ENCODE measurements around the gene FBXO40.

DNA sequence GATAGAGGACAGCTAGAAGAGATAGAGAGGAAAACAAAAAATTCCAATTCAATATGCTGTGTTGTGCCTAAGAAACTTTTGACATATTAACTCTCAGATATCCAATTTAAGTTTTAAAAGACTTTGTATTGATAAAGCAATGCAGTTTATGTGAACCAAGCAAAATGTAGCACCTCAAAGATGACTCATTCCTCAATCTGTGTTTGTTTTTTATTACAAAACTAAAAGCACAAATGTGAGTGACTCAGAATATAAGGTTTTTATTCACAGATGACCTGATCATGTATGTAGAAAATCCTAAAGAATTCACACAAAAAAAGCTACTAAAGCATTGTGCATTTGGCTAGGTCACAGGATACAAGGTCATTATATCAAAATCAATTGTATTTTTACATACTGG, 56.5 kb downstream of the FBXO40 start:
- TF ChIP-seq POLR2A (IDR thresholded peaks at IDR 0.05) = no peak
- TF ChIP-seq, protein P1, sequence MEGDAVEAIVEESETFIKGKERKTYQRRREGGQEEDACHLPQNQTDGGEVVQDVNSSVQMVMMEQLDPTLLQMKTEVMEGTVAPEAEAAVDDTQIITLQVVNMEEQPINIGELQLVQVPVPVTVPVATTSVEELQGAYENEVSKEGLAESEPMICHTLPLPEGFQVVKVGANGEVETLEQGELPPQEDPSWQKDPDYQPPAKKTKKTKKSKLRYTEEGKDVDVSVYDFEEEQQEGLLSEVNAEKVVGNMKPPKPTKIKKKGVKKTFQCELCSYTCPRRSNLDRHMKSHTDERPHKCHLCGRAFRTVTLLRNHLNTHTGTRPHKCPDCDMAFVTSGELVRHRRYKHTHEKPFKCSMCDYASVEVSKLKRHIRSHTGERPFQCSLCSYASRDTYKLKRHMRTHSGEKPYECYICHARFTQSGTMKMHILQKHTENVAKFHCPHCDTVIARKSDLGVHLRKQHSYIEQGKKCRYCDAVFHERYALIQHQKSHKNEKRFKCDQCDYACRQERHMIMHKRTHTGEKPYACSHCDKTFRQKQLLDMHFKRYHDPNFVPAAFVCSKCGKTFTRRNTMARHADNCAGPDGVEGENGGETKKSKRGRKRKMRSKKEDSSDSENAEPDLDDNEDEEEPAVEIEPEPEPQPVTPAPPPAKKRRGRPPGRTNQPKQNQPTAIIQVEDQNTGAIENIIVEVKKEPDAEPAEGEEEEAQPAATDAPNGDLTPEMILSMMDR (IDR thresholded peaks at IDR 0.05) = no peak

Data from right lobe of liver (tissue), 4 donors.